ENCODE data around the gene MEF2B. TPM values are rescaled to one million over a fixed set of nuclear protein-coding genes. Genes with fewer than 3 reads are reported as not detected.
A peak's percentile ranks its signal among the peaks of the same experiment; 100 is the strongest.

MEF2B gene
- total RNA-seq, 1 experiment from 2014 or later, result 1.3 TPM

- no peak overlapping the region for H2BK5ac ChIP-seq (ENCODE audit: insufficient read length, low read length)
- H4K8ac ChIP-seq (replicated peaks; ENCODE audit: insufficient read length, low read depth, low read length), result no peak overlapping the region
- no peak overlapping the region for H3K23ac ChIP-seq (ENCODE audit: insufficient read length, low read depth, low read length)
- H3K18ac ChIP-seq (ENCODE audit: insufficient read length, low read depth, low read length), result no peak overlapping the region
- H4K5ac ChIP-seq (ENCODE audit: insufficient read length, low read depth, low read length), result no peak overlapping the region
- H2AK5ac ChIP-seq (ENCODE audit: insufficient read length, low read length), result no peak overlapping the region
- no peak overlapping the region for H3K27ac ChIP-seq (ENCODE audit: insufficient read length, low read depth, low read length)
- H3K79me2 ChIP-seq (ENCODE audit: insufficient read depth, low read length), result no peaks in the 10 kb centered on the region
- H3K79me1 ChIP-seq (ENCODE audit: insufficient read depth, low read depth, low read length, poor library complexity, severe bottlenecking), result no peaks in the 10 kb centered on the region
- no peaks in the 10 kb centered on the region for H4K20me1 ChIP-seq (ENCODE audit: control insufficient read depth, insufficient read depth, insufficient read length)
- no peak overlapping the region for H3K4me2 ChIP-seq (ENCODE audit: insufficient read depth, insufficient read length, low read length)
- no peak overlapping the region for H3K14ac ChIP-seq (ENCODE audit: insufficient read depth, low read length)
- Mint-ChIP-seq H3K9me3 (peaks cover 0 to 4% of the 10 kb centered on the region in 2 experiments; a peak in 2 of 5 replicates), H3K36me3 (ENCODE audit: insufficient read depth in 1 of 3, low read depth in 3 of 3) (no peaks in the 10 kb centered on the region), H3K4me1 (peaks cover 6 to 27% of the 10 kb centered on the region in 2 experiments), H3K4me3 (no peak overlapping the region), H3K27ac (no peak overlapping the region), H3K27me3 (ENCODE audit: low read depth) (peaks cover 92% of the 10 kb centered on the region)
- no CpG with 5 or more reads among the region's 8 CpGs for WGBS (ENCODE audit: extremely low coverage, insufficient read length, low lambda C conversion rate)
- H2BK15ac ChIP-seq (ENCODE audit: low read depth, low read length), result no peak overlapping the region
- no peak overlapping the region for H2AFZ ChIP-seq (ENCODE audit: low read length)
- H3K56ac ChIP-seq (ENCODE audit: insufficient read length, low read depth, low read length), result no peak overlapping the region
- H3K23me2 ChIP-seq (ENCODE audit: insufficient read length, low read depth, low read length, poor library complexity, severe bottlenecking), result peaks cover 11% of the 10 kb centered on the region
- no peak overlapping the region for H4K91ac ChIP-seq (ENCODE audit: insufficient read length, low read depth, low read length)
- H3K27me3 ChIP-seq (ENCODE audit: insufficient read depth, low read length), result peaks cover 30% of the 10 kb centered on the region
- no peak overlapping the region for H2BK120ac ChIP-seq (ENCODE audit: low read depth, low read length, poor library complexity, severe bottlenecking)
- no peak overlapping the region for H2BK20ac ChIP-seq (ENCODE audit: low read depth, low read length, poor library complexity, severe bottlenecking)
- H3T11ph ChIP-seq (ENCODE audit: low read length), result no peak overlapping the region
- H3K9me3 ChIP-seq (ENCODE audit: control insufficient read depth, low read depth, low read length), result no peaks in the 10 kb centered on the region
- H3K9ac ChIP-seq (ENCODE audit: extremely low read depth, insufficient read length, low read length), result no peak overlapping the region
- H3K4me1 ChIP-seq (ENCODE audit: insufficient read depth, low read length), result peaks cover 3% of the 10 kb centered on the region; the same call in 1 of the 2 replicates
- no peak overlapping the region for H3K4ac ChIP-seq (ENCODE audit: low read depth, low read length)
- peak; percentile 85 for DNase-seq
- TF ChIP-seq CTCF (conservative IDR thresholded peaks at IDR 0.05), result no peak
- no peak overlapping the region for H2BK12ac ChIP-seq (ENCODE audit: insufficient read length, low read depth, low read length)
These were observed 44.8 kb upstream of the MEF2B start for GRCh38 chr19:19214892-19215291.

Measured in H9 (cell line).